ENCODE measurements around the gene SRSF4. TPM values are rescaled to one million over a fixed set of nuclear protein-coding genes. Genes with fewer than 3 reads are reported as not detected.

Gene SRSF4
- 29.8 and 52.8 TPM in 2 replicates for total RNA-seq (ENCODE audit: low replicate concordance)

DNA sequence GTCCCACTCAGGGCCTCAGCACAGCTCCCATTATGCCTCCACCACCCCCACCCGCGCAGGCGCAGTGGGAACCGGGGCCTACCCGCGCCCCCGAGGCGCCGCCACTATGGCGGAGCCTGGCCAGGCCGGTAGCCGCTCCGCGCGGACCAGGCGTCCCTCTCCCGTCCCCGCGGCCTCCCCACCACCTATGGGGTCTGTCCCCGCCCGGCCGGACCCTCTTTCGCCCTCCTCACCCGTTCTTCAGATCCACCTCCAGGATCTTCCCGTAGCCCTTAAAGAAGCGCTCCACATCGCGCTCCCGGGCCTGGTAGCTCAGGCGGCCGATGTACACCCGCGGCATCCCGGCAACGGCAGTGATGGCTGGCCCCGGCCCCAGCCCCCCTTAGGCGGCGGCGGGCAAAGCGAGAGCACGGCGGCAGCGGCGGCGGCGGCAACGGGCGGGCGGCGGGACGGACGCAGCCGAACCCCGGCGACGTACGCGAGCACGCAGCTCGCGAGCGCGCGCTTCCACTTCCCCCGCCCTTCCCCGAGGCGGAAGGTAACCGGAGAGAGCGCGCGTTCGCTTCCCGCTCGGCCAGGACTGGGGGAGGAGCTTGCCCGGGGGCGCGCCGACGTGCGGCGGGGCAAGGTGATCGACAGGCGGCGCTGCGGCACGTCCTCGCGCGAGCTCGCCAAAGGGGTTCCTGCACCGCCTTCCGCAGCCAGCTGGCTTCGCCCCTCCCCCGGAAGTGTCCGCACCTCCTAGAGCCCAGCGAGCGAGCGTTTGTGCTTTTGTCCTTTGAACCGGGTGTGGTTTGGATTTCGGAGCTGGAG, at the start of gene SRSF4:
Gene SRSF4 (minus strand): TSS at position 488 of the 813 bp plus-strand sequence. CDS start 148 bp downstream, at position 340.

DNA sequence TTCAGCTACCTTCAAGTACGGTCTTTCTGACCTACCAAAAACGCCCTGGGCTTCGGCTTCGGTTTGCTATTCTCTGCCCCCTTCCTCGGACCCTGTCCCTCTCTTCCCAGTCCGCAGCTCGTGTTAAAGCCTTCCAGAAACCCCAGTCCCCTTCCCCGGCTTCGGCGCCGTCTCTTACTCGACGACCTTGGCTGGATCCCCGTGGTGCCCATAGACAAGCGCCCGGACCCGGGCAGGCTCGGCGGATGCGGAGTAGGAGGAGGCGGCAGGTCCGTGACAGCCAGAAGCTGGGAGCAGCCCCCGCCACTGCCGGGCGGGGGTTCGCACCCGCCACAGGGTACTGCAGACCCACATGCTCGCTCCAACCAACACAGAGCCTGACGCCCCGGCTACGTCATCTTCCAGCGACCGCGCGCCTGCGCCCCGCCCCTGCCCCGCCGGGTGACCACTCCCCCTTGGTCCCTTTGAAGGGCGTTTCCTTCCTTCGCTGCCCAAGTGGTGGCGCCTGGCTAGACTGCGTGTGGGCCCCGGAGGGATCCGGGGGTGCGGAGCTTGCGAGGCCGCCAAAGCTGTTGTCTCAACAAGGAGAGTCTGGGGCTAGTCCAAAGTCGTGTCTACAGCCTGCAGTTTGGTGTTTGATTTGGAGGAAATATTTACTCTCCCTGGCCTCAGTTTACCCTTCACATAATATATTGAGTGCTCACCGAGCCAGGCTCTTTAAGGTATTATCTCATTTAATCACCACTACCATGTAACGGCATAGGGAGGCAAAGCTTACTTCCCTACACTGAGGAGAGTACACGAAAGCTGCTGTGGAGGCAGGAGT, 49.1 kb upstream of the SRSF4 start, which contains the start of gene MECR:
Gene MECR (minus strand): TSS at position 382 of the 826 bp plus-strand sequence. CDS start 28 bp downstream, at position 354.

DNA sequence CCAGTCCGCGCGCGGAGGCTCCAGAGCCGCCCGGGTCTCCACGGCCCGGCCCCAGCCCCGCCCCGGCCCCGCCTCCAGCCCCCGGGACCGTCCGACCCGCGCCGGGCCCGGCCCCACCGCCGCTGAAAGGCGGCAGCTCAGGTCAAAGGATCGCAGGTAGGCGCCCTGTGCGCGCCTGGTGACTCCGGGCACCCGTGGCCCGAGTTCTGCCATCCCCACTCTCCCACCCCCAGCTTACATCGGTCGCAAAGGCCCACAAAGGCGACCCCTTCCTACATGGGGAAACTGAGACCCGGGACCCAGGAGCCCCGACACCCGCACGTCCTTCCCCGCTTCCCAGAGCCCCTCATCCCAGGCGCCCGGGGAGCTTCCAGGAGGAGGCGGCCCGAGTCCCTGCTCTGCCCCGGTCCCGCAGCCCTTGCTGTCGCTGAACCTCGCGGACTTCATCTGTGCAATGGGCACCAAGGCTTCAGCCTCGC, 57.8 kb downstream of the SRSF4 start, which contains the start of gene TMEM200B:
Gene TMEM200B (minus strand): TSS at position 17 of the 479 bp plus-strand sequence. CDS start 2,075 bp downstream, outside the sequence.

Other genes starting within 250 kb of the SRSF4 start
- gene TMEM200B, start 58.0 kb downstream of the SRSF4 start, total RNA-seq (ENCODE audit: low replicate concordance) = 1.7 and 9.2 TPM in 2 replicates
- 17.8 and 22.3 TPM in 2 replicates for gene MECR, start 49.0 kb upstream of the SRSF4 start, total RNA-seq (ENCODE audit: low replicate concordance)
- gene PTPRU, start 54.6 kb upstream of the SRSF4 start, total RNA-seq (ENCODE audit: low replicate concordance) = 7.2 and 45.0 TPM in 2 replicates

All from smooth muscle cell of the coronary artery (primary cell).